Urinary bladder (tissue), 4 donors: ENCODE data around the gene BCL7A. TPM values are rescaled to one million over a fixed set of nuclear protein-coding genes. Genes with fewer than 3 reads are reported as not detected.

Experiments
- DNase-seq: peaks from one replicate; pipeline ENCODE4 v3.0.0-alpha.2; 2015; ENCODE audit errors: extremely low spot score
- H3K27ac ChIP-seq: one replicate; pipeline ENCODE4 v1.5.1; 2013; ENCODE audit warnings: low read depth, mild to moderate bottlenecking, moderate library complexity
- H3K36me3 ChIP-seq: one replicate; pipeline ENCODE4 v1.6.1; 2013; ENCODE audit warnings: mild to moderate bottlenecking, moderate library complexity; ENCODE audit not compliant: insufficient read depth
- H3K4me1 ChIP-seq: one replicate; pipeline ENCODE4 v1.6.1; 2013; ENCODE audit warnings: mild to moderate bottlenecking, moderate library complexity; ENCODE audit not compliant: insufficient read depth
- H3K4me3 ChIP-seq: one replicate; pipeline ENCODE4 v1.5.1; 2013; ENCODE audit warnings: low read depth, low read length
- WGBS: extraction: QIAGEN DNeasy Blood & Tissue Kit; methylation state at CpG from one replicate; pipeline ENCODE4 v1.1.7; 2013; 5-methylcytosine and 5-hydroxymethylcytosine counted together
- polyA plus RNA-seq: library from polyadenylated mRNA; stranded (reverse); fragments of 200-250 nt; gene quantifications from one replicate; pipeline ENCODE4 v1.2.3, GENCODE V29; 2013
- total RNA-seq: library from RNA; depleted of rRNA; stranded (reverse); fragments of >200 nt; gene quantifications from one replicate; pipeline ENCODE4 v1.2.3, GENCODE V29; 2014
- donor health status: healthy with polysubstance abuse.
- donor health status: healthy.

The BCL7A gene
- total and polyA plus RNA-seq, 2 donors: 7.8 to 9.1 TPM

- no peak for DNase-seq
- no peak overlapping the region for H3K4me3 ChIP-seq
- H3K27ac ChIP-seq: no peak overlapping the region
- no peaks in the 10 kb centered on the region for H3K4me1 ChIP-seq
- 91% methylated on average over 6 of the region's 6 CpGs for WGBS
- no peaks in the 10 kb centered on the region for H3K36me3 ChIP-seq
These were observed 31.5 kb upstream of the BCL7A start for GRCh38 chr12:121990114-121990647.

- Histone ChIP-seq H3K27ac (no peak overlapping the region), H3K4me3 (no peak overlapping the region), H3K36me3 (no peaks in the 10 kb centered on the region), H3K4me1 (no peaks in the 10 kb centered on the region)
- 65% methylated on average over 10 of the region's 10 CpGs for WGBS
- DNase-seq: no peak
These were observed 30.7 kb upstream of the BCL7A start for GRCh38 chr12:121990692-121991603.

- no peaks in the 10 kb centered on the region for H3K36me3 ChIP-seq
- no peak for DNase-seq
- no peak overlapping the region for H3K27ac ChIP-seq
- H3K4me3 ChIP-seq: no peak overlapping the region
- no peaks in the 10 kb centered on the region for H3K4me1 ChIP-seq
- 81% methylated on average over 21 of the region's 21 CpGs for WGBS
These were observed 29.4 kb upstream of the BCL7A start for GRCh38 chr12:121992059-121992879.

GRCh38 chr12:121996050-121996944 lies 25.4 kb upstream of the BCL7A start:
- Histone ChIP-seq H3K4me1 (no peaks in the 10 kb centered on the region), H3K4me3 (no peak overlapping the region), H3K36me3 (no peaks in the 10 kb centered on the region), H3K27ac (no peak overlapping the region)
- 44% methylated on average over 9 of the region's 9 CpGs for WGBS
- no peak for DNase-seq

- Histone ChIP-seq H3K4me3 (no peak overlapping the region), H3K27ac (no peak overlapping the region), H3K36me3 (no peaks in the 10 kb centered on the region), H3K4me1 (no peaks in the 10 kb centered on the region)
- DNase-seq: no peak
- 83% methylated on average over 13 of the region's 13 CpGs for WGBS
These were observed 24.6 kb upstream of the BCL7A start for GRCh38 chr12:121996945-121997612.

GRCh38 chr12:122001466-122002209 lies 20.0 kb upstream of the BCL7A start:
- H3K4me1 ChIP-seq: peaks cover 2% of the 10 kb centered on the region
- no peaks in the 10 kb centered on the region for H3K36me3 ChIP-seq
- 88% methylated on average over 17 of the region's 17 CpGs for WGBS
- no peak overlapping the region for H3K4me3 ChIP-seq
- DNase-seq: no peak
- no peak overlapping the region for H3K27ac ChIP-seq

GRCh38 chr12:122003651-122004611 lies 17.8 kb upstream of the BCL7A start:
- no peak overlapping the region for H3K4me3 ChIP-seq
- H3K36me3 ChIP-seq: no peaks in the 10 kb centered on the region
- H3K4me1 ChIP-seq: peaks cover 2% of the 10 kb centered on the region
- WGBS: 52% methylated on average over 28 of the region's 28 CpGs
- H3K27ac ChIP-seq: peak overlapping the region; percentile 54
- no peak for DNase-seq

GRCh38 chr12:122004633-122005071 lies 17.0 kb upstream of the BCL7A start:
- DNase-seq: no peak
- peak overlapping the region; percentile 54 for H3K27ac ChIP-seq
- no peaks in the 10 kb centered on the region for H3K36me3 ChIP-seq
- H3K4me1 ChIP-seq: peaks cover 2% of the 10 kb centered on the region
- 44% methylated on average over 12 of the region's 12 CpGs for WGBS
- H3K4me3 ChIP-seq: no peak overlapping the region

GRCh38 chr12:122005252-122005776 lies 16.4 kb upstream of the BCL7A start:
- Histone ChIP-seq H3K36me3 (no peaks in the 10 kb centered on the region), H3K4me3 (no peak overlapping the region), H3K27ac (peak overlapping the region; percentile 0), H3K4me1 (peaks cover 2% of the 10 kb centered on the region)
- DNase-seq: no peak
- whole genome bisulfite sequencing: 88% methylated on average over 11 of the region's 11 CpGs

GRCh38 chr12:122006186-122006926 lies 15.3 kb upstream of the BCL7A start:
- 88% methylated on average over 24 of the region's 24 CpGs for WGBS
- Histone ChIP-seq H3K4me1 (peaks cover 2% of the 10 kb centered on the region), H3K4me3 (no peak overlapping the region), H3K36me3 (no peaks in the 10 kb centered on the region), H3K27ac (no peak overlapping the region)
- no peak for DNase-seq
